GM12878 (cell line): ENCODE results near the gene GEMIN8. TPM values are rescaled to one million over a fixed set of nuclear protein-coding genes. Genes with fewer than 3 reads are reported as not detected.
A peak's percentile ranks its signal among the peaks of the same experiment; 100 is the strongest.

Source experiments
- ATAC-seq: fragments of 200-7000 bp; cut with Tn5 transposase; 3 replicates; pipeline ENCODE4 v1.9.1; 2020; ENCODE audit warnings: mild to moderate bottlenecking, moderate library complexity
- BruUV-seq: library from RNA; stranded (reverse); fragments of 400-500 nt; replicated peaks from 2 replicates; lab custom pipeline; 2021; lab: Mats Ljungman, UMichigan
- CTCF ChIA-PET: fragments of 300-600 bp; sonication (Branson Sonifier 250); formaldehyde crosslinking; extraction: SDS; loops from one replicate; lab custom pipeline; 2021; ENCODE audit warnings: inconsistent platforms; lab: Yijun Ruan, JAX
- POLR2A ChIA-PET: fragments of 350-600 bp; formaldehyde crosslinking; extraction: SDS; loops from one replicate; lab custom pipeline; 2021; ENCODE audit warnings: inconsistent platforms; lab: Charles Lee
- RAD21 ChIA-PET: fragments of 300-600 bp; sonication (Branson Sonifier 250); formaldehyde crosslinking; loops from one replicate; lab custom pipeline; 2023; ENCODE audit warnings: antibody characterized with exemption; ENCODE audit not compliant: unreplicated experiment; lab: Charles Lee
- SMC1A ChIA-PET: fragments of 300-600 bp; sonication (Branson Sonifier 250); formaldehyde crosslinking; loops from one replicate; lab custom pipeline; 2023; ENCODE audit not compliant: unreplicated experiment, uncharacterized antibody; lab: Charles Lee
- DNase-seq: peaks from one replicate; pipeline ENCODE4 v3.0.0-alpha.2; 2011; ENCODE audit warnings: low read depth, low spot score
- FAIRE-seq: peaks from 3 replicates; lab custom pipeline; 2011; peaks lifted over from hg19 to GRCh38; lab: Jason Lieb, UNC
- H2AFZ ChIP-seq: 2 replicates; pipeline ENCODE4 v1.6.0; 2011; ENCODE audit warnings: low read depth, low read length, control low read depth; ENCODE audit not compliant: control insufficient read depth
- H3K27ac ChIP-seq: 2 replicates; pipeline ENCODE4 v1.5.1; 2011; ENCODE audit warnings: control low read depth; ENCODE audit not compliant: control insufficient read depth, insufficient read depth
- H3K27me3 ChIP-seq, 2 experiments: replicated peaks in 1 of 2; 2 replicates each; pipeline versions ENCODE4 v1.6.0 to v1.6.1; 2011; ENCODE audit warnings: low read length in 1 of 2; ENCODE audit not compliant: control insufficient read depth in 2 of 2, insufficient read depth in 2 of 2
- H3K36me3 ChIP-seq, 2 experiments: 2 replicates each; pipeline ENCODE4 v1.5.1; 2011; ENCODE audit warnings: low read length in 1 of 2; ENCODE audit not compliant: control insufficient read depth in 2 of 2, insufficient read depth in 2 of 2
- H3K4me1 ChIP-seq: 2 replicates; pipeline ENCODE4 v1.6.1; 2011; ENCODE audit warnings: mild to moderate bottlenecking, low read length, moderate library complexity, mixed read lengths; ENCODE audit not compliant: control insufficient read depth, insufficient read depth
- H3K4me2 ChIP-seq: 2 replicates; pipeline ENCODE4 v1.6.0; 2011; ENCODE audit warnings: control low read depth; ENCODE audit not compliant: control insufficient read depth, insufficient read depth
- H3K4me3 ChIP-seq: fragments of 200-600 bp; sonication (generic); 2 replicates; pipeline ENCODE4 v1.5.1; 2016
- H3K79me2 ChIP-seq: 2 replicates; pipeline ENCODE4 v1.6.0; 2011; ENCODE audit warnings: low read length; ENCODE audit not compliant: control insufficient read depth, insufficient read depth
- H3K9ac ChIP-seq: 2 replicates; pipeline ENCODE4 v1.8.0; 2011; ENCODE audit warnings: low read length, control low read depth, mixed read lengths; ENCODE audit not compliant: control insufficient read depth, insufficient read depth
- H3K9me3 ChIP-seq: replicated peaks from 3 replicates; pipeline ENCODE4 v1.5.1; 2011; ENCODE audit warnings: mild to moderate bottlenecking, low read length; ENCODE audit not compliant: control insufficient read depth, insufficient read depth
- H4K20me1 ChIP-seq: 2 replicates; pipeline ENCODE4 v1.6.0; 2011; ENCODE audit not compliant: control insufficient read depth, insufficient read depth
- EZH2 ChIP-seq: IDR thresholded peaks from 2 replicates; pipeline ENCODE4 v1.6.1; 2012; ENCODE audit warnings: low read depth, mild to moderate bottlenecking, control low read depth, inconsistent platforms, low read length, borderline replicate concordance; ENCODE audit not compliant: control insufficient read depth
- GABPA ChIP-seq: IDR thresholded peaks from 2 replicates; pipeline ENCODE4 v1.6.1; 2014; ENCODE audit warnings: antibody characterized with exemption, low read depth, mild to moderate bottlenecking, inconsistent platforms
- HDAC2 ChIP-seq: fragments of 200-600 bp; sonication (generic); IDR thresholded peaks from 2 replicates; pipeline ENCODE4 v1.6.1; 2017
- IKZF1 ChIP-seq: fragments of 450-650 bp; conservative IDR thresholded peaks from 2 replicates; pipeline ENCODE4 v1.6.1; 2017; ENCODE audit warnings: antibody characterized with exemption, mild to moderate bottlenecking
- KDM1A ChIP-seq: fragments of 200-600 bp; sonication (generic); IDR thresholded peaks from 2 replicates; pipeline ENCODE4 v1.6.1; 2016; ENCODE audit warnings: borderline replicate concordance
- MTA2 ChIP-seq: fragments of 450-650 bp; IDR thresholded peaks from 2 replicates; pipeline ENCODE4 v1.6.1; 2016; ENCODE audit warnings: low read depth, mild to moderate bottlenecking, moderate library complexity
- TBL1XR1 ChIP-seq: IDR thresholded peaks from 2 replicates; pipeline ENCODE4 v1.6.1; 2012; ENCODE audit warnings: low read depth, low read length, improper control_type of control experiment
- in situ Hi-C: fragments of 300-500 bp; cut with MboI; formaldehyde crosslinking; loops from 9 replicates; pipeline ENCODE4 v1.14.3; 2018; ENCODE audit warnings: mixed read lengths
- intact Hi-C: fragments of 100-400 bp; cut with micrococcal nuclease; formaldehyde crosslinking; loops from one replicate; pipeline ENCODE4 v1.14.2; 2022; ENCODE audit not compliant: unreplicated experiment
- polyA plus RNA-seq, 11 experiments: library from polyadenylated mRNA; depleted of rRNA in 4 of 11; unstranded in 6 of 11; stranded (reverse) in 5 of 11; fragments of >200 nt; fragmentation: Nextera tagmentation in 4 of 11; fragmentation: Illumina TruSeq in 1 of 11; extraction: Ambion mirVana in 4 of 11; extraction: Trizol in 1 of 11; gene quantifications; 1 replicate in 1 of 11; 2 replicates in 10 of 11; pipeline versions ENCODE4 v1.2.1 to v1.2.3, GENCODE V29; 2011 to 2016; ENCODE audit warnings: inconsistent platforms in 2 of 11, missing spikeins in 2 of 11, low read depth in 1 of 11
- total RNA-seq, 4 experiments: library from RNA; depleted of rRNA in 3 of 4; stranded (reverse); fragments of >200 nt in 3 of 4; fragmentation: Illumina TruSeq in 1 of 4; extraction: Trizol in 1 of 4; gene quantifications; 2 replicates each; pipeline versions ENCODE4 v1.2.1 to v1.2.3, GENCODE V29; 2013 to 2021
- TF ChIP-seq, protein P1 (sequence below): IDR thresholded peaks from 2 replicates; pipeline ENCODE4 v1.6.1; 2012; ENCODE audit warnings: low read depth, low read length, improper control_type of control experiment

Gene GEMIN8
- total and polyA plus RNA-seq, 10 of the 15 experiments (the other 5 are each of a cell fraction or from before 2014, with no cell fraction given), result 18.4 to 87.0 (median 27.7) TPM

DNA sequence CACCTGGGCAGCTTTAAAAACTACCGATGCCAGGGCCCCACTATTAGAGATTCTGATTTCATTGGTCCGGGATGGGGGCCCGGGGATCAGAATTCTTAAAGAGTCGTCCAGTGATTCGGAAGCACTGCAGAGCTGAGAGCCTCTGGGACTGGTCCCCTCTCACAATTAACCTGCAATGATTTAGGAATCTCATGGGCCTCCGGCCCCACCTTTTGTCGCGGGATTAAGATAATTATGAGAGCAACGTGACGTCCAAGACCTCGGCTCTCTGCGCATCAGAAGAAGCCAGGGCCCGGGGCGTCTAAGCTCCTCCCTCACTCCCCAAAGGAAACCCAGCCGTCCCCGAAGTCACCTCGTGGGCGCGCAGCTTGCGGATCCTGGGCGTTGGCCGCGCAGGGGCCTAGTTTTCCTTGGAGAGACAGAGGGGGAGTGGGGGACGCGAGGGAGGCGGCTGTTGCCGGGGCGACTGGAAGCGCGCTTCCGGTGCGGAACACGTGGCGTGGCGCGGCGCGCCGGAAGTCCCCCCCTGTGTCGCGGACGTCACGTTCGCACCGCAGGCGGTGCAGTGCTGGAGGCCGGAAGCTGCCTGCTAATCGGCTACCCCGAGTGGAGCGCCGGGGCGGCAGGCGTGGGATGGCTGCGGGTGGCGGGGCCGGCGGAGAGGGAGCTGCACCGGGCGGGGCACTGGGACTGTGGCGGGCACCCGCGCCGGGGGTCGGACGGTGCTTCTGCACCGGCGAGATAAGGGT is at the start of gene GEMIN8 (continued):
- no peak for TF ChIP-seq MTA2
- no peak for TF ChIP-seq EZH2
- TF ChIP-seq HDAC2, result no peak
- TF ChIP-seq KDM1A, result no peak
- peak; percentile 88 for TF ChIP-seq GABPA
- TF ChIP-seq TBL1XR1, result peak; percentile 77; the same call in 1 of the 2 replicates

DNA sequence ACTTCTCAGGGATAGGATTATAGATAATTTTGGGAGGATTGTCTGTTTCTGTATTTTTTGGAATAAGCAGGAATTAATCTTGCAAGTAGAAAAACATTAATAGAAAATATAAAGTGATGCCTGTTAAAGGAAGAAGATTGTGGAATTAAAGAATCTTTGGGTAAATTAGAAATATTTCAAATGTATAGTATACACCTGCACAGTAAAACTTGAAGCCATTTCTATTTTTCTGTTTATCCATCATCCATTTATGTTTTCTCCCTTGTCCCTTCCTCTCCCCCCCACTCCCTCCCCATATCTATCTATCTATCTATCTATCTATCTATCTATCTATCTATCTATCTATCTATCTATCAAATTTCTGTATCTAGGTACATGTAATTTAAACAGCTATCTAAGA is 46.9 kb upstream of the GEMIN8 start:
- BruUV-seq, result no TSS peak
- intact Hi-C loops (no loop called here), in situ Hi-C loops (no loop called here)
- no peaks in the 10 kb centered on the region for H3K79me2 ChIP-seq
- ChIA-PET SMC1A (no interaction called here), RAD21 (no interaction called here), CTCF (no interaction called here), POLR2A (no interaction called here)
- no peaks in the 10 kb centered on the region for H3K9me3 ChIP-seq
- H3K27ac ChIP-seq, result no peak overlapping the region
- DNase-seq (no peak), FAIRE-seq (no peak), ATAC-seq (no peak)
- no peak overlapping the region for H2AFZ ChIP-seq
- no peak overlapping the region for H3K9ac ChIP-seq
- no peak overlapping the region for H3K4me2 ChIP-seq
- H4K20me1 ChIP-seq, result no peaks in the 10 kb centered on the region
- no peak overlapping the region for H3K4me3 ChIP-seq
- no peak for TF ChIP-seq IKZF1
- TF ChIP-seq, protein P1, sequence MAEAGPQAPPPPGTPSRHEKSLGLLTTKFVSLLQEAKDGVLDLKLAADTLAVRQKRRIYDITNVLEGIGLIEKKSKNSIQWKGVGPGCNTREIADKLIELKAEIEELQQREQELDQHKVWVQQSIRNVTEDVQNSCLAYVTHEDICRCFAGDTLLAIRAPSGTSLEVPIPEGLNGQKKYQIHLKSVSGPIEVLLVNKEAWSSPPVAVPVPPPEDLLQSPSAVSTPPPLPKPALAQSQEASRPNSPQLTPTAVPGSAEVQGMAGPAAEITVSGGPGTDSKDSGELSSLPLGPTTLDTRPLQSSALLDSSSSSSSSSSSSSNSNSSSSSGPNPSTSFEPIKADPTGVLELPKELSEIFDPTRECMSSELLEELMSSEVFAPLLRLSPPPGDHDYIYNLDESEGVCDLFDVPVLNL, result no peak
- H3K27me3 ChIP-seq, result no peaks in the 10 kb centered on the region; a peak in 1 of 4 replicates
- no peaks in the 10 kb centered on the region for H3K36me3 ChIP-seq
- no peaks in the 10 kb centered on the region for H3K4me1 ChIP-seq
